ENCODE data around the gene USF2. TPM values are rescaled to one million over a fixed set of nuclear protein-coding genes. Genes with fewer than 3 reads are reported as not detected.

The USF2 gene
- total RNA-seq, 1 experiment from 2014 or later = 123 TPM

DNA sequence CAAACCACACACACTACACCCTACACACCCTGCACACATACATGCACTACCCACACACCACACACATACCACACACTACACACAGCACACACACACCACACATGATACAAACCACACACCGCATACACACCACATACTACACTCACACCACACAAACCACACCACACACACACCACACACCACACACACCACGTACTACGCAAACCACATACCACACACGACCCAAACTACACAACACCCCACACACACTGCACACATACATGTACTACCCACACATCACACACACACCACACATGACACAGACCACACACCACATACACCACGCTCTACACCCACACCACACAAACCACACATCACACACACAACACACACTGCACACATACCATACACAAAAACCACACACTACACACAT lies 29.8 kb downstream of the USF2 start:
- Mint-ChIP-seq H3K27me3 (ENCODE audit: low read depth) (peaks cover 1% of the 10 kb centered on the region), H3K9me3 (no peaks in the 10 kb centered on the region), H3K36me3 (ENCODE audit: insufficient read depth in 1 of 3, low read depth in 3 of 3) (no peaks in the 10 kb centered on the region), H3K4me3 (no peak overlapping the region), H3K27ac (no peak overlapping the region), H3K4me1 (peaks cover 6 to 7% of the 10 kb centered on the region in 2 experiments)
- H2BK5ac ChIP-seq (ENCODE audit: insufficient read length, low read length) = no peak overlapping the region
- H3K23me2 ChIP-seq (ENCODE audit: insufficient read length, low read depth, low read length, poor library complexity, severe bottlenecking) = no peaks in the 10 kb centered on the region
- no peak overlapping the region for H2BK15ac ChIP-seq (ENCODE audit: low read depth, low read length)
- TF ChIP-seq, protein P1, sequence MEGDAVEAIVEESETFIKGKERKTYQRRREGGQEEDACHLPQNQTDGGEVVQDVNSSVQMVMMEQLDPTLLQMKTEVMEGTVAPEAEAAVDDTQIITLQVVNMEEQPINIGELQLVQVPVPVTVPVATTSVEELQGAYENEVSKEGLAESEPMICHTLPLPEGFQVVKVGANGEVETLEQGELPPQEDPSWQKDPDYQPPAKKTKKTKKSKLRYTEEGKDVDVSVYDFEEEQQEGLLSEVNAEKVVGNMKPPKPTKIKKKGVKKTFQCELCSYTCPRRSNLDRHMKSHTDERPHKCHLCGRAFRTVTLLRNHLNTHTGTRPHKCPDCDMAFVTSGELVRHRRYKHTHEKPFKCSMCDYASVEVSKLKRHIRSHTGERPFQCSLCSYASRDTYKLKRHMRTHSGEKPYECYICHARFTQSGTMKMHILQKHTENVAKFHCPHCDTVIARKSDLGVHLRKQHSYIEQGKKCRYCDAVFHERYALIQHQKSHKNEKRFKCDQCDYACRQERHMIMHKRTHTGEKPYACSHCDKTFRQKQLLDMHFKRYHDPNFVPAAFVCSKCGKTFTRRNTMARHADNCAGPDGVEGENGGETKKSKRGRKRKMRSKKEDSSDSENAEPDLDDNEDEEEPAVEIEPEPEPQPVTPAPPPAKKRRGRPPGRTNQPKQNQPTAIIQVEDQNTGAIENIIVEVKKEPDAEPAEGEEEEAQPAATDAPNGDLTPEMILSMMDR (conservative IDR thresholded peaks at IDR 0.05) = no peak
- no peak overlapping the region for H3K4me2 ChIP-seq (ENCODE audit: insufficient read depth, insufficient read length, low read length)
- no peak overlapping the region for H3K18ac ChIP-seq (ENCODE audit: insufficient read length, low read depth, low read length)
- no peaks in the 10 kb centered on the region for H3K27me3 ChIP-seq (ENCODE audit: insufficient read depth, low read length)
- H3T11ph ChIP-seq (ENCODE audit: low read length) = no peak overlapping the region
- H2BK120ac ChIP-seq (ENCODE audit: low read depth, low read length, poor library complexity, severe bottlenecking) = no peak overlapping the region
- H4K20me1 ChIP-seq (ENCODE audit: control insufficient read depth, insufficient read depth, insufficient read length) = no peaks in the 10 kb centered on the region
- no peak overlapping the region for H3K4ac ChIP-seq (ENCODE audit: low read depth, low read length)
- H4K5ac ChIP-seq (ENCODE audit: insufficient read length, low read depth, low read length) = no peak overlapping the region
- H3K9ac ChIP-seq (ENCODE audit: extremely low read depth, insufficient read length, low read length) = no peak overlapping the region
- H3K27ac ChIP-seq (ENCODE audit: insufficient read length, low read depth, low read length) = no peak overlapping the region
- no peak overlapping the region for H3K56ac ChIP-seq (ENCODE audit: insufficient read length, low read depth, low read length)
- H4K8ac ChIP-seq (replicated peaks; ENCODE audit: insufficient read length, low read depth, low read length) = no peak overlapping the region
- H3K4me1 ChIP-seq (ENCODE audit: insufficient read depth, low read length) = no peaks in the 10 kb centered on the region
- H2BK20ac ChIP-seq (ENCODE audit: low read depth, low read length, poor library complexity, severe bottlenecking) = no peak overlapping the region
- no peaks in the 10 kb centered on the region for H3K79me1 ChIP-seq (ENCODE audit: insufficient read depth, low read depth, low read length, poor library complexity, severe bottlenecking)
- no peak overlapping the region for H2AK5ac ChIP-seq (ENCODE audit: insufficient read length, low read length)
- no peak overlapping the region for H2BK12ac ChIP-seq (ENCODE audit: insufficient read length, low read depth, low read length)
- H3K14ac ChIP-seq (ENCODE audit: insufficient read depth, low read length) = no peak overlapping the region
- no peak for DNase-seq
- no peaks in the 10 kb centered on the region for H3K79me2 ChIP-seq (ENCODE audit: insufficient read depth, low read length)
- WGBS (ENCODE audit: extremely low coverage, insufficient read length, low lambda C conversion rate) = 100% methylated on average over 4 of the region's 5 CpGs
- H3K23ac ChIP-seq (ENCODE audit: insufficient read length, low read depth, low read length) = no peak overlapping the region
- H2AFZ ChIP-seq (ENCODE audit: low read length) = no peak overlapping the region
- no peaks in the 10 kb centered on the region for H3K9me3 ChIP-seq (ENCODE audit: control insufficient read depth, low read depth, low read length)
- no peak overlapping the region for H4K91ac ChIP-seq (ENCODE audit: insufficient read length, low read depth, low read length)
